MM.1S (cell line): ENCODE measurements around the gene SNX5.

Experiments
- EZH2phosphoT487 ChIP-seq: fragments of 300-600 bp; sonication (generic); IDR thresholded peaks from 2 replicates; pipeline ENCODE4 v1.6.1; 2018; ENCODE audit warnings: antibody characterized with exemption, low read length
- TF ChIP-seq, protein P1 (sequence below): fragments of 300-600 bp; sonication (generic); IDR thresholded peaks from 2 replicates; pipeline ENCODE4 v1.5.1; 2016; ENCODE audit warnings: antibody characterized with exemption, low read length, mixed read lengths

DNA sequence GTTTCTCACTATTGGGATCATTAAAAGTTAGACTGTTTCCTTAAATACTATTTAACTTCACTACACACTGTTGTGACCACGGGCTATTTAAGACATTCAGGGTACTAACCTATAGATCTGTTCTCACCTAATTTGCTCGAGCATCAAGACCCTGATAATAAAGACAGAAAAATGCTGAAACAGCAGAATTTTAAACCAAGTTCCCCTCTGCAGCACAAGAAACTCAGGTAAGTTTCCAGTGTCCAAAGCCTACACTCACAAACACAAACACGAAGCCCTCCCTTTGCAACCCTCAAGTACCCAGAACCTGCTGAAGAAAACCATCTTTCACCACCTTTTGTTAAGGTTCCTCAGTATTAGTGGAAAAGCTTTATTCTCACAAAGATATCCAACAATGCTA, 4.0 kb downstream of the SNX5 start:
- TF ChIP-seq, protein P1, sequence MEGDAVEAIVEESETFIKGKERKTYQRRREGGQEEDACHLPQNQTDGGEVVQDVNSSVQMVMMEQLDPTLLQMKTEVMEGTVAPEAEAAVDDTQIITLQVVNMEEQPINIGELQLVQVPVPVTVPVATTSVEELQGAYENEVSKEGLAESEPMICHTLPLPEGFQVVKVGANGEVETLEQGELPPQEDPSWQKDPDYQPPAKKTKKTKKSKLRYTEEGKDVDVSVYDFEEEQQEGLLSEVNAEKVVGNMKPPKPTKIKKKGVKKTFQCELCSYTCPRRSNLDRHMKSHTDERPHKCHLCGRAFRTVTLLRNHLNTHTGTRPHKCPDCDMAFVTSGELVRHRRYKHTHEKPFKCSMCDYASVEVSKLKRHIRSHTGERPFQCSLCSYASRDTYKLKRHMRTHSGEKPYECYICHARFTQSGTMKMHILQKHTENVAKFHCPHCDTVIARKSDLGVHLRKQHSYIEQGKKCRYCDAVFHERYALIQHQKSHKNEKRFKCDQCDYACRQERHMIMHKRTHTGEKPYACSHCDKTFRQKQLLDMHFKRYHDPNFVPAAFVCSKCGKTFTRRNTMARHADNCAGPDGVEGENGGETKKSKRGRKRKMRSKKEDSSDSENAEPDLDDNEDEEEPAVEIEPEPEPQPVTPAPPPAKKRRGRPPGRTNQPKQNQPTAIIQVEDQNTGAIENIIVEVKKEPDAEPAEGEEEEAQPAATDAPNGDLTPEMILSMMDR = no peak
- TF ChIP-seq EZH2phosphoT487 = no peak
